NB4 (cell line): ENCODE measurements around the gene FSCN2.

Source experiments
- DNase-seq: peaks from one replicate; pipeline ENCODE4 v3.0.0; 2010; ENCODE audit warnings: low read depth
- H3K4me3 ChIP-seq: one replicate; pipeline ENCODE4 v1.5.1; 2011; ENCODE audit warnings: mild to moderate bottlenecking, low read depth, low read length, moderate library complexity
- MAX ChIP-seq: IDR thresholded peaks from 2 replicates; pipeline ENCODE4 v1.6.1; 2011; ENCODE audit warnings: low read depth, low read length
- MYC ChIP-seq: IDR thresholded peaks from 2 replicates; pipeline ENCODE4 v1.6.1; 2011; ENCODE audit warnings: low read depth, low read length
- POLR2A ChIP-seq: IDR thresholded peaks from 2 replicates; pipeline ENCODE4 v1.6.1; 2011; ENCODE audit warnings: mild to moderate bottlenecking; ENCODE audit not compliant: insufficient read length; ENCODE audit errors: extremely low read depth
- TF ChIP-seq, protein P1 (sequence below): IDR thresholded peaks from one replicate; pipeline ENCODE4 v1.5.1; 2012; ENCODE audit warnings: low read depth, low read length

The FSCN2 gene

GRCh38 chr17:81549826-81550225 is 21.6 kb downstream of the FSCN2 start:
- no peak overlapping the region for H3K4me3 ChIP-seq
- no peak for DNase-seq
- TF ChIP-seq MAX (no peak), MYC (no peak), POLR2A (no peak)
- TF ChIP-seq, protein P1, sequence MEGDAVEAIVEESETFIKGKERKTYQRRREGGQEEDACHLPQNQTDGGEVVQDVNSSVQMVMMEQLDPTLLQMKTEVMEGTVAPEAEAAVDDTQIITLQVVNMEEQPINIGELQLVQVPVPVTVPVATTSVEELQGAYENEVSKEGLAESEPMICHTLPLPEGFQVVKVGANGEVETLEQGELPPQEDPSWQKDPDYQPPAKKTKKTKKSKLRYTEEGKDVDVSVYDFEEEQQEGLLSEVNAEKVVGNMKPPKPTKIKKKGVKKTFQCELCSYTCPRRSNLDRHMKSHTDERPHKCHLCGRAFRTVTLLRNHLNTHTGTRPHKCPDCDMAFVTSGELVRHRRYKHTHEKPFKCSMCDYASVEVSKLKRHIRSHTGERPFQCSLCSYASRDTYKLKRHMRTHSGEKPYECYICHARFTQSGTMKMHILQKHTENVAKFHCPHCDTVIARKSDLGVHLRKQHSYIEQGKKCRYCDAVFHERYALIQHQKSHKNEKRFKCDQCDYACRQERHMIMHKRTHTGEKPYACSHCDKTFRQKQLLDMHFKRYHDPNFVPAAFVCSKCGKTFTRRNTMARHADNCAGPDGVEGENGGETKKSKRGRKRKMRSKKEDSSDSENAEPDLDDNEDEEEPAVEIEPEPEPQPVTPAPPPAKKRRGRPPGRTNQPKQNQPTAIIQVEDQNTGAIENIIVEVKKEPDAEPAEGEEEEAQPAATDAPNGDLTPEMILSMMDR: no peak

DNA sequence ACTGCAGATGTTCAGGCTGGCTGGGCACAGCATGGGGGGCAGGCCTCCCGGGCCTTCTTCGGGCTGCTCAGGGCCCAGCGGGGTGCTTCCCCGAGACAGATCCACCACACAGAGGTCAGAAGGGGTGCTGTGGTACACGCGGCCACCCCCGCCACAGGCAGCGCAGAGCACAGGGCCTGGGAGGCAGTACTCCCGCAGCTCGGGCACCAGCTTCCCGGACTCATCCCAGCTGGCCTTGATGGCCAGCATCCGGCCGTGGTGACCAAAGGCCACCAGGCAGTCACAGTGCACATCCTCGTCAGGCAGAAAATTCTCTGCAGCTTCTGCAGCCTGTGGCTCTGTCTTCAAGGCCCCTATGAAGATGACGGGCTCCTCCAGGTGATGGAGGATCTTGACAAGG is 22.1 kb downstream of the FSCN2 start:
- H3K4me3 ChIP-seq: no peak overlapping the region
- TF ChIP-seq POLR2A: no peak
- no peak for TF ChIP-seq MAX
- no peak for TF ChIP-seq MYC
- TF ChIP-seq, protein P1: no peak
- DNase-seq: no peak

DNA sequence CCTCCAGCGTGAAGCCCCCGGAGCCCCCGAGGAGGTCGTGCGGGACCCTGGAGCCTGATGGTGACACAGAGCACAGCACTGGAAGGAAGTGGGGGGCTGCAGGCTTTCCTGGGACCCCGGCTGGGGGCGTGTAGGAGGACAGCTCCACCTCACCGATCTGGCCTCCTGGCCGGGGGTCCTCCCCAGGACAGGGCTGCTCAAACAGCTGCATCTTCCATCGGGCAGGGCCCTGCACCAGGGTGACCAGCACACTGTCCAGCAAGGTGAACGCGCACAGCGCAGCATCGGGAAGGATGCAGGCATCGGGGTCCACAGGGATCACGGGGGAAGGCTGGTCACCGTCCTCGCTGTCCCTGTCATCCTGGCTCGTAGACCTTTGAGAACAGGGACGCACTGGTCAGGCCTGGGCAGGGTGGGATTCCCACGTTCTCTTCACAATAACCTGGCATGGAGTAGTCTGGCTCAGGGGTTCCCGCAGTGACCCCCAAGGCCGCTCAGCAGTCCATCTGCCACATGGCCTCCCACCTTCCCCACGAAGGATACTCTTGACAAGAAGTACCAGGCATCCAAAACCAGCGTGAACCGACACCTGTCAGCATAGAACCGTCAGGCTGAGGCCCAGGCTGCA is 22.8 kb downstream of the FSCN2 start:
- DNase-seq: no peak
- peak overlapping the region; percentile 69 for H3K4me3 ChIP-seq
- TF ChIP-seq POLR2A: no peak
- TF ChIP-seq, protein P1: no peak
- TF ChIP-seq MAX: no peak
- no peak for TF ChIP-seq MYC

DNA sequence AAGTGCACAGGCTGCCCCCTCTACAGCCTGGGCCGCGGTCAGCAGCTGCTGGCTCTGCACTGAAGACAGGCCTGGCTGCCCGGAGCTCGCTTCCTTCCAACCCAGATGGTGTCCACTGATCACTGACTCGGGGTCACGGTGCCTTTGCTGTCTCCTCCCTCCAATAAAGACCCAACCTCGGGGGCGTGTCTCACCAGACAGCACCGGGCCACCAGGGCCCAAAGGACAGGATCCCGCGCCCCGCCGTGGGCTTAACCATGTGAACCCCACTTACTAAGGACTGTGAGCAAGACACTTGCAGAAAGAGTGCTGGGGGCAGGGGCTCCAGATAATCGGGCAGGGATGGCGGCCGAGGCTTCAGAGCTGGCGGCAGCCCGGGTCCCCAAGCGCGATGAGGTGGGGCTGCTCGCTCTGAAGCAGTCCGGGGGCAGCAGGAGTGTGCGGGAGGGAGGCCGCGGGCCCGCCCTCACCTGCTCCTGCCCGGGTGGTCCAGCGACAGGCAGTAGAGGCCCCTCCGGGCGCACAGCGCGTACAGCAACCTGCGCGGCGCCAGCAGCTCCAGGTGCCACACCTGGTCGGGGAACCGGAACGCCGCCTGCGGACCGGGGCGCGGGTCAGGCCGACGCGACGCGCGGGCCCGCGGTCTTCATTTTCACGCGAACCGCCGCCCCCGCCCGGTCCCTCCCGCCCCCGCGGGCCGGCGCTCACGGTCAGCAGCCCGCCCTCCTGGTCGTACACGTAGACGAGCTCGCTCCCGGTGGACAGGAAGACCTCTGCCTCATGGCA is 23.5 kb downstream of the FSCN2 start:
- peak; percentile 26 for DNase-seq
- no peak for TF ChIP-seq POLR2A
- TF ChIP-seq, protein P1: no peak
- no peak for TF ChIP-seq MYC
- no peak for TF ChIP-seq MAX

DNA sequence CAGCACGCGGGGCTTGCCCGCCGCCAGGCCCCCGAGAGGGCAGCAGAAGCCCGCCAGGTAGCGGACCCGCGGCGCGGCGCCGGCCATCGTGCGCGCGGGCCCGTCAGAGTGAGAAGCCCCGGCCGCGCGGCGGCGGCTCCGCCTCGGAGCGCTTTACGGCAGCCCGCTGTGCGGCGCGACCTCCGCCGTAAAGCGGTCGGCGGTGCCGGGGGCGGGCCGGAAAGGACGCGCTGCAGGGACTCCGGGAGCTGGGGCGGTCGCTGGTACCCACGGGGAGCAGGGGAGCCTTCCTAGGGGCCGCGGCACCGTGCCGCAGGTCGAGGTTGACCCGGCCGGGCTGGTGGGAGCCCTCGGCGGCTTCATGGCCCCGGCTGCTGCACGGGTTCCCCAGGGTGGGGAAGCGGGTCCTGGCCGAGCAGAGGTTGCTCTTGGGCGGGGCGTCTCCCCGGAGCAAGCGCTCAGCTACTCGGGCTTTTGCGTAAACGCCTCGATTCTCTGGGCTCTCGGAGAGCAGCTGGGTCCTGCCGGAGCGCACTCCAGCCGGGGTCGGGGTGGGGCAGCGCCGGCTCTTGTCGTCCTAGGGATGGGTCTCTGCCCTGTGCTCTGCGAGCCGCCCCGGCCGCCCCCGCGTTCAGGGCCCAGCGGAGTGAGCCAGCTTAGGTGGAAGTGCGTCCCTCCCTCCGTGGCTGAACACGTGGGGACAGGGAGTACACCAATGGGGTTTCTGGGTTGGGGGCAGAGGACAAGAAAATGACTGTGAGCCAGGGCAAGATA is 24.3 kb downstream of the FSCN2 start, which contains the start of gene FAAP100:
TSS of gene FAAP100 (minus strand) at position 110 of the 774 bp plus-strand sequence. CDS start at position 87, 23 bp downstream.
- H3K4me3 ChIP-seq: peak within 1 kb of the TSS; percentile 84
- peak; percentile 88 for DNase-seq
- TF ChIP-seq POLR2A: peak; percentile 64
- TF ChIP-seq MYC: peak; percentile 85
- TF ChIP-seq, protein P1: no peak
- peak; percentile 86 for TF ChIP-seq MAX

More for the DNA sequence above, 23.5 kb downstream of the FSCN2 start:
- peak overlapping the region; percentile 69 for H3K4me3 ChIP-seq
